ENCODE measurements around the gene TBL3. TPM values are rescaled to one million over a fixed set of nuclear protein-coding genes. Genes with fewer than 3 reads are reported as not detected.

The TBL3 gene
- polyA plus RNA-seq, 2 of the 4 experiments (the other 2 are of a cell fraction), result 21.9 to 42.8 TPM

GRCh38 chr16:1936945-1937479 lies 34.8 kb upstream of the TBL3 start:
- ATAC-seq (no peak), FAIRE-seq (no peak), DNase-seq (ENCODE audit: low read depth in 1 of 2, low spot score in 1 of 2) (no peak)
- POLR2A ChIA-PET, result no interaction called here
- no peak overlapping the region for H3K4me3 ChIP-seq
- no peaks in the 10 kb centered on the region for H3K9me3 ChIP-seq
- TF ChIP-seq ZC3H11A (IDR thresholded peaks at IDR 0.05) (no peak), GATA3 (IDR thresholded peaks at IDR 0.05; ENCODE audit: borderline replicate concordance) (no peak), EHMT2 (IDR thresholded peaks at IDR 0.05; ENCODE audit: low read depth) (no peak), EHF (CRISPR knock-in tag; IDR thresholded peaks at IDR 0.05) (no peak), HES2 (IDR thresholded peaks at IDR 0.05) (no peak), RARB (CRISPR knock-in tag; IDR thresholded peaks at IDR 0.05) (no peak), JUN (IDR thresholded peaks at IDR 0.05) (no peak), KDM1A (IDR thresholded peaks at IDR 0.05; ENCODE audit: low read depth) (no peak)
- TF ChIP-seq, protein P1, sequence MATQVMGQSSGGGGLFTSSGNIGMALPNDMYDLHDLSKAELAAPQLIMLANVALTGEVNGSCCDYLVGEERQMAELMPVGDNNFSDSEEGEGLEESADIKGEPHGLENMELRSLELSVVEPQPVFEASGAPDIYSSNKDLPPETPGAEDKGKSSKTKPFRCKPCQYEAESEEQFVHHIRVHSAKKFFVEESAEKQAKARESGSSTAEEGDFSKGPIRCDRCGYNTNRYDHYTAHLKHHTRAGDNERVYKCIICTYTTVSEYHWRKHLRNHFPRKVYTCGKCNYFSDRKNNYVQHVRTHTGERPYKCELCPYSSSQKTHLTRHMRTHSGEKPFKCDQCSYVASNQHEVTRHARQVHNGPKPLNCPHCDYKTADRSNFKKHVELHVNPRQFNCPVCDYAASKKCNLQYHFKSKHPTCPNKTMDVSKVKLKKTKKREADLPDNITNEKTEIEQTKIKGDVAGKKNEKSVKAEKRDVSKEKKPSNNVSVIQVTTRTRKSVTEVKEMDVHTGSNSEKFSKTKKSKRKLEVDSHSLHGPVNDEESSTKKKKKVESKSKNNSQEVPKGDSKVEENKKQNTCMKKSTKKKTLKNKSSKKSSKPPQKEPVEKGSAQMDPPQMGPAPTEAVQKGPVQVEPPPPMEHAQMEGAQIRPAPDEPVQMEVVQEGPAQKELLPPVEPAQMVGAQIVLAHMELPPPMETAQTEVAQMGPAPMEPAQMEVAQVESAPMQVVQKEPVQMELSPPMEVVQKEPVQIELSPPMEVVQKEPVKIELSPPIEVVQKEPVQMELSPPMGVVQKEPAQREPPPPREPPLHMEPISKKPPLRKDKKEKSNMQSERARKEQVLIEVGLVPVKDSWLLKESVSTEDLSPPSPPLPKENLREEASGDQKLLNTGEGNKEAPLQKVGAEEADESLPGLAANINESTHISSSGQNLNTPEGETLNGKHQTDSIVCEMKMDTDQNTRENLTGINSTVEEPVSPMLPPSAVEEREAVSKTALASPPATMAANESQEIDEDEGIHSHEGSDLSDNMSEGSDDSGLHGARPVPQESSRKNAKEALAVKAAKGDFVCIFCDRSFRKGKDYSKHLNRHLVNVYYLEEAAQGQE (IDR thresholded peaks at IDR 0.05), result no peak
- TF ChIP-seq, protein P2, sequence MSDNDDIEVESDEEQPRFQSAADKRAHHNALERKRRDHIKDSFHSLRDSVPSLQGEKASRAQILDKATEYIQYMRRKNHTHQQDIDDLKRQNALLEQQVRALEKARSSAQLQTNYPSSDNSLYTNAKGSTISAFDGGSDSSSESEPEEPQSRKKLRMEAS (IDR thresholded peaks at IDR 0.05), result no peak
- no peak overlapping the region for H3K4me2 ChIP-seq
- CTCF ChIA-PET, result interaction anchor here (1.2 to 12.9 kb wide), 3 partner anchors 8 to 69 kb away, joined by 3 to 396 read pairs (median 63); partner anchors contain the start of gene MEIOB
- 92% methylated on average over 11 of the region's 11 CpGs for WGBS (ENCODE audit: missing lambda C conversion rate)
- no peak overlapping the region for H3K27ac ChIP-seq
- H3K4me1 ChIP-seq, result peaks cover 33% of the 10 kb centered on the region

DNA sequence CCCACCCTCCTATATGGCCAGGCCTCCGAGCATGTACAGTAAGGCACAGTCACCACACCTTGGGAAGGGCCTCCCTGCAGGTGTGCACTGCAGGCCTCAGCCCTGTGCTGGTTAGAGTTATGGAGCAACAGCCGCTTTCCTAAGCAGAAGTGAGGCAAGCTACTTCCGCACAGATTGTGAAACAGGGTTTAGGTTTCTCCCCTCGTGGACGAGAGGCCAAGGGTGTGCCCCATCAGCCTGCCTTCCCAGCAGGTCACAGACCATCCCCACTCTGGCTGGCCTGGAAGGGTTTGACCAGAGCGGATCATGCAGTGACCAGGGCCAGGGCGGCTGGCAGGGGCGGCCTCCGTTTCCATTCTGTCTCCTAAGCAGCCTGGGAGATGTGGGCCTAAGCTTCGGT lies 33.5 kb upstream of the TBL3 start:
- peaks cover 28% of the 10 kb centered on the region for H3K4me1 ChIP-seq
- H3K27ac ChIP-seq, result no peak overlapping the region
- H3K4me3 ChIP-seq, result no peak overlapping the region
- ChIA-PET POLR2A (interaction anchor here (0.6 to 1.4 kb wide), 2 partner anchors 10 to 26 kb away, joined by 3 read pairs; partner anchors contain the start of gene RPS2), CTCF (interaction anchor here (1.2 to 7.1 kb wide), 3 partner anchors 9 to 81 kb away, joined by 3 to 63 read pairs (median 5); no protein-coding TSS in a partner anchor)
- WGBS (ENCODE audit: missing lambda C conversion rate), result 88% methylated on average over 7 of the region's 10 CpGs
- FAIRE-seq, result no peak
- TF ChIP-seq, protein P3, sequence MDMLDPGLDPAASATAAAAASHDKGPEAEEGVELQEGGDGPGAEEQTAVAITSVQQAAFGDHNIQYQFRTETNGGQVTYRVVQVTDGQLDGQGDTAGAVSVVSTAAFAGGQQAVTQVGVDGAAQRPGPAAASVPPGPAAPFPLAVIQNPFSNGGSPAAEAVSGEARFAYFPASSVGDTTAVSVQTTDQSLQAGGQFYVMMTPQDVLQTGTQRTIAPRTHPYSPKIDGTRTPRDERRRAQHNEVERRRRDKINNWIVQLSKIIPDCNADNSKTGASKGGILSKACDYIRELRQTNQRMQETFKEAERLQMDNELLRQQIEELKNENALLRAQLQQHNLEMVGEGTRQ (IDR thresholded peaks at IDR 0.05), result no peak
- TF ChIP-seq CEBPB (IDR thresholded peaks at IDR 0.05) (no peak), ESRRA (IDR thresholded peaks at IDR 0.05; ENCODE audit: borderline replicate concordance, low read length) (no peak), POLR2A (IDR thresholded peaks at IDR 0.05; ENCODE audit: low read length) (no peak), NFE2L2 (conservative IDR thresholded peaks at IDR 0.05; ENCODE audit: low read length) (no peak), RARB (CRISPR knock-in tag; IDR thresholded peaks at IDR 0.05) (no peak), POLR2AphosphoS2 (conservative IDR thresholded peaks at IDR 0.05; ENCODE audit: low read length) (no peak), CBX2 (IDR thresholded peaks at IDR 0.05; ENCODE audit: borderline replicate concordance, low read depth) (no peak), RAD21 (conservative IDR thresholded peaks at IDR 0.05 in 1 of 2, IDR thresholded peaks at IDR 0.05 in 1 of 2) (no peak), NPAS2 (CRISPR knock-in tag; IDR thresholded peaks at IDR 0.05; ENCODE audit: borderline replicate concordance) (no peak)
- TF ChIP-seq, protein P4, sequence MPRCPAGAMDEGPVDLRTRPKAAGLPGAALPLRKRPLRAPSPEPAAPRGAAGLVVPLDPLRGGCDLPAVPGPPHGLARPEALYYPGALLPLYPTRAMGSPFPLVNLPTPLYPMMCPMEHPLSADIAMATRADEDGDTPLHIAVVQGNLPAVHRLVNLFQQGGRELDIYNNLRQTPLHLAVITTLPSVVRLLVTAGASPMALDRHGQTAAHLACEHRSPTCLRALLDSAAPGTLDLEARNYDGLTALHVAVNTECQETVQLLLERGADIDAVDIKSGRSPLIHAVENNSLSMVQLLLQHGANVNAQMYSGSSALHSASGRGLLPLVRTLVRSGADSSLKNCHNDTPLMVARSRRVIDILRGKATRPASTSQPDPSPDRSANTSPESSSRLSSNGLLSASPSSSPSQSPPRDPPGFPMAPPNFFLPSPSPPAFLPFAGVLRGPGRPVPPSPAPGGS (IDR thresholded peaks at IDR 0.05), result no peak
- TF ChIP-seq, protein P5, sequence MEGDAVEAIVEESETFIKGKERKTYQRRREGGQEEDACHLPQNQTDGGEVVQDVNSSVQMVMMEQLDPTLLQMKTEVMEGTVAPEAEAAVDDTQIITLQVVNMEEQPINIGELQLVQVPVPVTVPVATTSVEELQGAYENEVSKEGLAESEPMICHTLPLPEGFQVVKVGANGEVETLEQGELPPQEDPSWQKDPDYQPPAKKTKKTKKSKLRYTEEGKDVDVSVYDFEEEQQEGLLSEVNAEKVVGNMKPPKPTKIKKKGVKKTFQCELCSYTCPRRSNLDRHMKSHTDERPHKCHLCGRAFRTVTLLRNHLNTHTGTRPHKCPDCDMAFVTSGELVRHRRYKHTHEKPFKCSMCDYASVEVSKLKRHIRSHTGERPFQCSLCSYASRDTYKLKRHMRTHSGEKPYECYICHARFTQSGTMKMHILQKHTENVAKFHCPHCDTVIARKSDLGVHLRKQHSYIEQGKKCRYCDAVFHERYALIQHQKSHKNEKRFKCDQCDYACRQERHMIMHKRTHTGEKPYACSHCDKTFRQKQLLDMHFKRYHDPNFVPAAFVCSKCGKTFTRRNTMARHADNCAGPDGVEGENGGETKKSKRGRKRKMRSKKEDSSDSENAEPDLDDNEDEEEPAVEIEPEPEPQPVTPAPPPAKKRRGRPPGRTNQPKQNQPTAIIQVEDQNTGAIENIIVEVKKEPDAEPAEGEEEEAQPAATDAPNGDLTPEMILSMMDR (IDR thresholded peaks at IDR 0.05), result no peak
- no peaks in the 10 kb centered on the region for H3K9me3 ChIP-seq
- DNase-seq (ENCODE audit: low read depth in 1 of 2, low spot score in 1 of 2), result no peak
- ATAC-seq, result no peak
- H3K4me2 ChIP-seq, result no peak overlapping the region
